ENCODE results near the gene ZNF362. TPM values are rescaled to one million over a fixed set of nuclear protein-coding genes. Genes with fewer than 3 reads are reported as not detected.
A peak's percentile ranks its signal among the peaks of the same experiment; 100 is the strongest.

ZNF362 gene
- total RNA-seq, 2 experiments from 2014 or later, result 10.2 to 11.7 TPM

GRCh38 chr1:33259879-33260278 lies 3.6 kb downstream of the ZNF362 start:
- DNase-seq, result peak; percentile 37
- H3K27ac Mint-ChIP-seq, result no peak overlapping the region
- H3K27me3 Mint-ChIP-seq, result no peaks in the 10 kb centered on the region
- no peak overlapping the region for H3K4me3 Mint-ChIP-seq
- intact Hi-C loops (cut with DNase I, micrococcal nuclease), result loop anchor here in 1 of 2 experiments (5.0 kb wide), 2 partner anchors 92 to 133 kb away; no protein-coding TSS in a partner anchor
- peaks cover 41% of the 10 kb centered on the region for H3K4me1 Mint-ChIP-seq
- no peaks in the 10 kb centered on the region for H3K9me3 Mint-ChIP-seq (ENCODE audit: low read depth)
- H3K36me3 Mint-ChIP-seq (ENCODE audit: low read depth), result no peaks in the 10 kb centered on the region
- CTCF ChIA-PET, result interaction anchor here (0.6 to 2.4 kb wide), 3 partner anchors 36 to 502 kb away, joined by 4 to 8 read pairs (median 4); no protein-coding TSS in a partner anchor
- peak; percentile 34 for ATAC-seq
- POLR2A ChIA-PET, result no interaction called here

GRCh38 chr1:33260439-33260838 lies 4.1 kb downstream of the ZNF362 start:
- Mint-ChIP-seq H3K27me3 (no peaks in the 10 kb centered on the region), H3K27ac (peak overlapping the region; percentile 55), H3K9me3 (ENCODE audit: low read depth) (no peaks in the 10 kb centered on the region), H3K4me1 (peaks cover 39% of the 10 kb centered on the region), H3K4me3 (no peak overlapping the region), H3K36me3 (ENCODE audit: low read depth) (no peaks in the 10 kb centered on the region)
- no peak for ATAC-seq
- ChIA-PET CTCF (interaction anchor here (0.6 to 2.4 kb wide), 5 partner anchors 13 to 502 kb away, joined by 3 to 8 read pairs (median 4); no protein-coding TSS in a partner anchor), POLR2A (no interaction called here)
- intact Hi-C loops (cut with DNase I, micrococcal nuclease), result no loop called here
- DNase-seq, result no peak

GRCh38 chr1:33261344-33261743 lies 5.1 kb downstream of the ZNF362 start:
- no peak overlapping the region for H3K27ac Mint-ChIP-seq
- H3K36me3 Mint-ChIP-seq (ENCODE audit: low read depth), result no peaks in the 10 kb centered on the region
- DNase-seq, result no peak
- no peak for ATAC-seq
- POLR2A ChIA-PET, result no interaction called here
- CTCF ChIA-PET, result interaction anchor here (0.7 to 2.4 kb wide), 3 partner anchors 12 to 134 kb away, joined by 3 to 8 read pairs (median 3); no protein-coding TSS in a partner anchor
- H3K4me1 Mint-ChIP-seq, result peaks cover 39% of the 10 kb centered on the region
- intact Hi-C loops (cut with DNase I, micrococcal nuclease), result no loop called here
- H3K27me3 Mint-ChIP-seq, result no peaks in the 10 kb centered on the region
- H3K9me3 Mint-ChIP-seq (ENCODE audit: low read depth), result no peaks in the 10 kb centered on the region
- H3K4me3 Mint-ChIP-seq, result no peak overlapping the region

- Mint-ChIP-seq H3K9me3 (ENCODE audit: low read depth) (no peaks in the 10 kb centered on the region), H3K27ac (no peak overlapping the region), H3K4me1 (peaks cover 24% of the 10 kb centered on the region), H3K27me3 (no peaks in the 10 kb centered on the region), H3K4me3 (no peak overlapping the region), H3K36me3 (ENCODE audit: low read depth) (no peaks in the 10 kb centered on the region)
- DNase-seq, result no peak
- ChIA-PET POLR2A (no interaction called here), CTCF (interaction anchor here (0.6 to 1.0 kb wide), 2 partner anchors 147 to 209 kb away, joined by 4 read pairs; no protein-coding TSS in a partner anchor)
- ATAC-seq, result no peak
- intact Hi-C loops (cut with DNase I, micrococcal nuclease), result no loop called here
These were observed 7.7 kb downstream of the ZNF362 start for GRCh38 chr1:33263890-33264504.

GRCh38 chr1:33265780-33266605 lies 9.7 kb downstream of the ZNF362 start:
- H3K4me1 Mint-ChIP-seq, result peaks cover 7% of the 10 kb centered on the region
- no peak overlapping the region for H3K4me3 Mint-ChIP-seq
- intact Hi-C loops (cut with DNase I, micrococcal nuclease), result no loop called here

GRCh38 chr1:33266766-33267165 lies 10.5 kb downstream of the ZNF362 start:
- ChIA-PET CTCF (no interaction called here), POLR2A (no interaction called here)
- ATAC-seq, result no peak
- no peaks in the 10 kb centered on the region for H3K36me3 Mint-ChIP-seq (ENCODE audit: low read depth)
- intact Hi-C loops (cut with DNase I, micrococcal nuclease), result no loop called here
- H3K4me3 Mint-ChIP-seq, result no peak overlapping the region
- H3K4me1 Mint-ChIP-seq, result peaks cover 7% of the 10 kb centered on the region
- DNase-seq, result no peak
- H3K27me3 Mint-ChIP-seq, result no peaks in the 10 kb centered on the region
- H3K9me3 Mint-ChIP-seq (ENCODE audit: low read depth), result no peaks in the 10 kb centered on the region
- H3K27ac Mint-ChIP-seq, result no peak overlapping the region

More at GRCh38 chr1:33265780-33266605, 9.7 kb downstream of the ZNF362 start:
- ATAC-seq, result no peak
- Mint-ChIP-seq H3K27ac (no peak overlapping the region), H3K27me3 (no peaks in the 10 kb centered on the region), H3K9me3 (ENCODE audit: low read depth) (no peaks in the 10 kb centered on the region), H3K36me3 (ENCODE audit: low read depth) (no peaks in the 10 kb centered on the region)
- POLR2A ChIA-PET, result no interaction called here
- CTCF ChIA-PET, result interaction anchor here (0.7 kb wide), 1 partner anchor 18 kb away, joined by 3 read pairs; no protein-coding TSS in a partner anchor
- no peak for DNase-seq

GRCh38 chr1:33267468-33268205 lies 11.3 kb downstream of the ZNF362 start:
- CTCF ChIA-PET, result interaction anchor here (0.6 to 1.9 kb wide), 2 partner anchors 30 to 1919 kb away, joined by 3 to 5 read pairs; no protein-coding TSS in a partner anchor
- H3K27me3 Mint-ChIP-seq, result no peaks in the 10 kb centered on the region
- POLR2A ChIA-PET, result no interaction called here
- ATAC-seq (no peak), DNase-seq (no peak)
- H3K36me3 Mint-ChIP-seq (ENCODE audit: low read depth), result no peaks in the 10 kb centered on the region
- no peak overlapping the region for H3K27ac Mint-ChIP-seq
- H3K4me1 Mint-ChIP-seq, result peaks cover 10% of the 10 kb centered on the region
- H3K4me3 Mint-ChIP-seq, result no peak overlapping the region
- H3K9me3 Mint-ChIP-seq (ENCODE audit: low read depth), result no peaks in the 10 kb centered on the region
- intact Hi-C loops (cut with DNase I, micrococcal nuclease), result no loop called here

GRCh38 chr1:33268457-33268856 lies 12.2 kb downstream of the ZNF362 start:
- no peak overlapping the region for H3K4me3 Mint-ChIP-seq
- intact Hi-C loops (cut with DNase I, micrococcal nuclease), result no loop called here
- H3K27ac Mint-ChIP-seq, result no peak overlapping the region

GRCh38 chr1:33268927-33269610 lies 12.8 kb downstream of the ZNF362 start:
- Mint-ChIP-seq H3K27me3 (no peaks in the 10 kb centered on the region), H3K36me3 (ENCODE audit: low read depth) (no peaks in the 10 kb centered on the region), H3K4me3 (no peak overlapping the region), H3K4me1 (peaks cover 19% of the 10 kb centered on the region), H3K9me3 (ENCODE audit: low read depth) (no peaks in the 10 kb centered on the region), H3K27ac (no peak overlapping the region)
- ChIA-PET CTCF (interaction anchor here (0.9 to 1.9 kb wide), 3 partner anchors 27 to 111 kb away, joined by 3 to 5 read pairs (median 5); no protein-coding TSS in a partner anchor), POLR2A (no interaction called here)
- intact Hi-C loops (cut with DNase I, micrococcal nuclease), result no loop called here
- ATAC-seq (no peak), DNase-seq (no peak)

More at GRCh38 chr1:33268457-33268856, 12.2 kb downstream of the ZNF362 start:
- DNase-seq (no peak), ATAC-seq (no peak)
- POLR2A ChIA-PET, result no interaction called here
- Mint-ChIP-seq H3K27me3 (no peaks in the 10 kb centered on the region), H3K9me3 (ENCODE audit: low read depth) (no peaks in the 10 kb centered on the region), H3K4me1 (peaks cover 17% of the 10 kb centered on the region), H3K36me3 (ENCODE audit: low read depth) (no peaks in the 10 kb centered on the region)
- CTCF ChIA-PET, result interaction anchor here (0.9 to 1.9 kb wide), 3 partner anchors 27 to 112 kb away, joined by 3 to 5 read pairs (median 5); no protein-coding TSS in a partner anchor

- no peaks in the 10 kb centered on the region for H3K9me3 Mint-ChIP-seq (ENCODE audit: low read depth)
- no peaks in the 10 kb centered on the region for H3K27me3 Mint-ChIP-seq
- intact Hi-C loops (cut with DNase I, micrococcal nuclease), result no loop called here
- H3K4me3 Mint-ChIP-seq, result no peak overlapping the region
- peaks cover 22% of the 10 kb centered on the region for H3K4me1 Mint-ChIP-seq
- CTCF ChIA-PET, result interaction anchor here (1.1 to 1.9 kb wide), 2 partner anchors 28 to 110 kb away, joined by 5 read pairs; no protein-coding TSS in a partner anchor
- no peak overlapping the region for H3K27ac Mint-ChIP-seq
- POLR2A ChIA-PET, result no interaction called here
- ATAC-seq, result no peak
- no peaks in the 10 kb centered on the region for H3K36me3 Mint-ChIP-seq (ENCODE audit: low read depth)
- no peak for DNase-seq
These were observed 13.3 kb downstream of the ZNF362 start for GRCh38 chr1:33269621-33270020.

- Mint-ChIP-seq H3K27me3 (no peaks in the 10 kb centered on the region), H3K4me3 (no peak overlapping the region), H3K4me1 (peaks cover 22% of the 10 kb centered on the region), H3K9me3 (ENCODE audit: low read depth) (no peaks in the 10 kb centered on the region), H3K27ac (no peak overlapping the region), H3K36me3 (ENCODE audit: low read depth) (no peaks in the 10 kb centered on the region)
- no peak for DNase-seq
- POLR2A ChIA-PET, result no interaction called here
- CTCF ChIA-PET, result no interaction called here
- intact Hi-C loops (cut with DNase I, micrococcal nuclease), result no loop called here
- no peak for ATAC-seq
These were observed 14.1 kb downstream of the ZNF362 start for GRCh38 chr1:33270379-33270778.
